K562 (cell line): ENCODE results near the gene G6PD. TPM values are rescaled to one million over a fixed set of nuclear protein-coding genes. Genes with fewer than 3 reads are reported as not detected.
A peak's percentile ranks its signal among the peaks of the same experiment; 100 is the strongest.

Source experiments
- CBFB ChIP-seq: sonication (generic); formaldehyde crosslinking; IDR thresholded peaks from 2 replicates; pipeline ENCODE4 v1.4.0; 2020; ENCODE audit warnings: mild to moderate bottlenecking, missing genetic modification reagents
- CBX5 ChIP-seq: IDR thresholded peaks from 2 replicates; pipeline ENCODE4 v1.6.1; 2014; ENCODE audit warnings: low read depth, borderline replicate concordance
- HLTF ChIP-seq: fragments of 450-650 bp; IDR thresholded peaks from 2 replicates; pipeline ENCODE4 v1.6.1; 2016
- HMG20B ChIP-seq: fragments of 250-450 bp; sonication (Bioruptor Pico); IDR thresholded peaks from 2 replicates; pipeline ENCODE4 v1.5.0; 2021; ENCODE audit warnings: mild to moderate bottlenecking
- KLF6 ChIP-seq: fragments of 250-450 bp; sonication (Bioruptor Pico); IDR thresholded peaks from 2 replicates; pipeline ENCODE4 v1.4.0; 2020; ENCODE audit warnings: mild to moderate bottlenecking, moderate library complexity, borderline replicate concordance
- MCM7 ChIP-seq, 2 experiments: fragments of 450-650 bp; IDR thresholded peaks; 2 replicates each; pipeline ENCODE4 v1.6.1; 2016 to 2018
- NBN ChIP-seq: fragments of 450-650 bp; IDR thresholded peaks from 2 replicates; pipeline ENCODE4 v1.6.1; 2016; ENCODE audit warnings: low read depth, mild to moderate bottlenecking
- NUFIP1 ChIP-seq: fragments of 450-650 bp; IDR thresholded peaks from 2 replicates; pipeline ENCODE4 v1.6.1; 2018; ENCODE audit not compliant: partially characterized antibody
- PPARD ChIP-seq: fragments of 250-450 bp; sonication (Bioruptor Pico); IDR thresholded peaks from 2 replicates; pipeline ENCODE4 v1.8.0; 2022; ENCODE audit warnings: inconsistent platforms, mild to moderate bottlenecking, moderate library complexity
- RUNX1 ChIP-seq: sonication (generic); IDR thresholded peaks from 2 replicates; pipeline ENCODE4 v1.6.1; 2016; ENCODE audit warnings: antibody characterized with exemption, low read depth
- SLC30A9 ChIP-seq: fragments of 250-450 bp; sonication (Bioruptor Pico); IDR thresholded peaks from 2 replicates; pipeline ENCODE4 v1.8.0; 2022; ENCODE audit warnings: mild to moderate bottlenecking, moderate library complexity
- TSC22D4 ChIP-seq: fragments of 450-650 bp; IDR thresholded peaks from 2 replicates; pipeline ENCODE4 v1.6.1; 2016; ENCODE audit warnings: missing genetic modification characterization, missing biosample characterization, control low read depth
- ZBTB1 ChIP-seq: sonication (generic); formaldehyde crosslinking; IDR thresholded peaks from 2 replicates; pipeline ENCODE4 v1.8.1; 2023; ENCODE audit warnings: missing genetic modification reagents, low read depth, mild to moderate bottlenecking, borderline replicate concordance
- ZNF140 ChIP-seq: fragments of 250-450 bp; sonication (Bioruptor Pico); IDR thresholded peaks from 2 replicates; pipeline ENCODE4 v1.8.0; 2021; ENCODE audit warnings: moderate library complexity, mild to moderate bottlenecking, inconsistent platforms
- ZNF184 ChIP-seq: sonication (generic); formaldehyde crosslinking; IDR thresholded peaks from 2 replicates; pipeline ENCODE4 v1.5.0; 2020; ENCODE audit warnings: missing genetic modification reagents
- ZNF586 ChIP-seq: fragments of 450-650 bp; formaldehyde crosslinking; conservative IDR thresholded peaks from 2 replicates; pipeline ENCODE4 v1.4.0; 2020; ENCODE audit warnings: mild to moderate bottlenecking, moderate library complexity
- polyA plus RNA-seq, 8 experiments: library from polyadenylated mRNA; depleted of rRNA in 4 of 8; stranded (reverse) in 5 of 8; unstranded in 3 of 8; fragments of >200 nt; fragmentation: Nextera tagmentation in 2 of 8; fragmentation: Illumina TruSeq in 1 of 8; extraction: Ambion mirVana in 2 of 8; extraction: Trizol in 1 of 8; gene quantifications; 2 replicates each; pipeline versions ENCODE4 v1.2.1 to v1.2.3, GENCODE V29; 2011 to 2014; ENCODE audit warnings: inconsistent platforms in 1 of 8, missing spikeins in 1 of 8
- total RNA-seq, 7 experiments: library from RNA; depleted of rRNA in 6 of 7; stranded (reverse); fragments of >200 nt in 6 of 7; fragmentation: Illumina TruSeq in 2 of 7; extraction: Trizol in 2 of 7; gene quantifications; 2 replicates each; pipeline versions ENCODE4 v1.2.1 to v1.2.3, GENCODE V29; 2011 to 2021; ENCODE audit warnings: low replicate concordance in 1 of 7
- TF ChIP-seq, protein P1 (sequence below): sonication (generic); formaldehyde crosslinking; IDR thresholded peaks from 2 replicates; pipeline ENCODE4 v1.8.0; 2022; ENCODE audit warnings: mild to moderate bottlenecking, missing genetic modification reagents
- TF ChIP-seq, protein P2 (sequence below): fragments of 250-450 bp; sonication (Bioruptor Pico); IDR thresholded peaks from 2 replicates; pipeline ENCODE4 v1.5.0; 2020; ENCODE audit warnings: mild to moderate bottlenecking

G6PD gene
- total and polyA plus RNA-seq, 9 of the 15 experiments (the other 6 are each of a cell fraction or from before 2014, with no cell fraction given): 2.9 to 222 (median 66.4) TPM

DNA sequence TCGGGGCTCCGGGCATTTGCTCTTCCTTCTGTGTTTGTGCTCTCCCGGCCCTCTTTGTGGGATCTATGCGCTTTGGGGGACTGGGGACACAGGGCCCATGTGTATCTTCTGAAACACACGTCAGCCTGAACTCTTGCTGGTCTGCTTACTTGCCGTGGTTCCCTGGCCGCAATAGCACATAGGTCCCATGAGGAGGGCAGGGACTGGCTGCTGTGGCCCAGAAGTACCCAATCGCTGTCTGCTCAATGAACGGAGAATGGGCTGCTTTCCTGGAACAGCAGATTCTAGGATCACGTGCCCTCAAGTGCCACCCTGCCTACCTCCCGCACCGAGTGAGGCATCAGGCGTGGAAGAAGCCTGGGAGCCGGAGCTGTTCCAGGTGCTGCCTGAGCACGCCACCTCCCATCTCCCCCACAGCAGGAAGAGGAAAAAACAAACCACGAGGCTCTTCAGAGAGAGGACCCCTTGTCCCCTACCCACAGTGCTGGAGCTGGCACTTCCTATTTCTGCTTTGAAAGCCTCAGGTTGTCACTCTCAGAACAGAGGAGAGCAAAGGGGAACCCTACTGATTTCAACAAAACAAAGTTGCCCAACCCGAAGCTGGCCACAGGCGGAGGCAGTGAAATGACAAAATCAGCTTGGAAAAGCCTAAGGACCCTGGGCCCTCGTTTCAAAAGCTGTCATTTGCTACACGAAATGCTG is 3.8 kb downstream of the G6PD start (continued):
- no peak for TF ChIP-seq ZNF140
- no peak for TF ChIP-seq MCM7 (IDR thresholded peaks at IDR 0.05)
- TF ChIP-seq, protein P1, sequence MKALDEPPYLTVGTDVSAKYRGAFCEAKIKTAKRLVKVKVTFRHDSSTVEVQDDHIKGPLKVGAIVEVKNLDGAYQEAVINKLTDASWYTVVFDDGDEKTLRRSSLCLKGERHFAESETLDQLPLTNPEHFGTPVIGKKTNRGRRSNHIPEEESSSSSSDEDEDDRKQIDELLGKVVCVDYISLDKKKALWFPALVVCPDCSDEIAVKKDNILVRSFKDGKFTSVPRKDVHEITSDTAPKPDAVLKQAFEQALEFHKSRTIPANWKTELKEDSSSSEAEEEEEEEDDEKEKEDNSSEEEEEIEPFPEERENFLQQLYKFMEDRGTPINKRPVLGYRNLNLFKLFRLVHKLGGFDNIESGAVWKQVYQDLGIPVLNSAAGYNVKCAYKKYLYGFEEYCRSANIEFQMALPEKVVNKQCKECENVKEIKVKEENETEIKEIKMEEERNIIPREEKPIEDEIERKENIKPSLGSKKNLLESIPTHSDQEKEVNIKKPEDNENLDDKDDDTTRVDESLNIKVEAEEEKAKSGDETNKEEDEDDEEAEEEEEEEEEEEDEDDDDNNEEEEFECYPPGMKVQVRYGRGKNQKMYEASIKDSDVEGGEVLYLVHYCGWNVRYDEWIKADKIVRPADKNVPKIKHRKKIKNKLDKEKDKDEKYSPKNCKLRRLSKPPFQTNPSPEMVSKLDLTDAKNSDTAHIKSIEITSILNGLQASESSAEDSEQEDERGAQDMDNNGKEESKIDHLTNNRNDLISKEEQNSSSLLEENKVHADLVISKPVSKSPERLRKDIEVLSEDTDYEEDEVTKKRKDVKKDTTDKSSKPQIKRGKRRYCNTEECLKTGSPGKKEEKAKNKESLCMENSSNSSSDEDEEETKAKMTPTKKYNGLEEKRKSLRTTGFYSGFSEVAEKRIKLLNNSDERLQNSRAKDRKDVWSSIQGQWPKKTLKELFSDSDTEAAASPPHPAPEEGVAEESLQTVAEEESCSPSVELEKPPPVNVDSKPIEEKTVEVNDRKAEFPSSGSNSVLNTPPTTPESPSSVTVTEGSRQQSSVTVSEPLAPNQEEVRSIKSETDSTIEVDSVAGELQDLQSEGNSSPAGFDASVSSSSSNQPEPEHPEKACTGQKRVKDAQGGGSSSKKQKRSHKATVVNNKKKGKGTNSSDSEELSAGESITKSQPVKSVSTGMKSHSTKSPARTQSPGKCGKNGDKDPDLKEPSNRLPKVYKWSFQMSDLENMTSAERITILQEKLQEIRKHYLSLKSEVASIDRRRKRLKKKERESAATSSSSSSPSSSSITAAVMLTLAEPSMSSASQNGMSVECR (CRISPR knock-in tag): peak; percentile 59; the same call in 1 of the 2 replicates
- no peak for TF ChIP-seq HMG20B
- no peak for TF ChIP-seq RUNX1
- no peak for TF ChIP-seq HLTF
- TF ChIP-seq CBX5: no peak
- no peak for TF ChIP-seq PPARD (CRISPR knock-in tag)
- no peak for TF ChIP-seq ZNF586 (CRISPR knock-in tag)
- no peak for TF ChIP-seq NUFIP1
- TF ChIP-seq KLF6 (CRISPR knock-in tag): no peak
- TF ChIP-seq ZBTB1: no peak
- TF ChIP-seq, protein P2, sequence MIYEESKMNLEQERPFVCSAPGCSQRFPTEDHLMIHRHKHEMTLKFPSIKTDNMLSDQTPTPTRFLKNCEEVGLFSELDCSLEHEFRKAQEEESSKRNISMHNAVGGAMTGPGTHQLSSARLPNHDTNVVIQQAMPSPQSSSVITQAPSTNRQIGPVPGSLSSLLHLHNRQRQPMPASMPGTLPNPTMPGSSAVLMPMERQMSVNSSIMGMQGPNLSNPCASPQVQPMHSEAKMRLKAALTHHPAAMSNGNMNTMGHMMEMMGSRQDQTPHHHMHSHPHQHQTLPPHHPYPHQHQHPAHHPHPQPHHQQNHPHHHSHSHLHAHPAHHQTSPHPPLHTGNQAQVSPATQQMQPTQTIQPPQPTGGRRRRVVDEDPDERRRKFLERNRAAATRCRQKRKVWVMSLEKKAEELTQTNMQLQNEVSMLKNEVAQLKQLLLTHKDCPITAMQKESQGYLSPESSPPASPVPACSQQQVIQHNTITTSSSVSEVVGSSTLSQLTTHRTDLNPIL (CRISPR knock-in tag): no peak
- no peak for TF ChIP-seq NBN
- no peak for TF ChIP-seq SLC30A9
- TF ChIP-seq TSC22D4 (tag): no peak
- 0 out of 2 replicates have a peak, but pooled peaks have one; percentile 43 for TF ChIP-seq CBFB (CRISPR knock-in tag)
- no peak for TF ChIP-seq ZNF184 (CRISPR knock-in tag)
